Measurements from ENCODE around the gene SOHLH1.

The SOHLH1 gene

GRCh38 chr9:135729480-135729879 lies 30.2 kb upstream of the SOHLH1 start:
- no peak for DNase-seq (ENCODE audit: low read depth in 2 of 2)

- no peak for DNase-seq (ENCODE audit: low read depth in 2 of 2)
Observed at GRCh38 chr9:135728436-135729110, 29.3 kb upstream of the SOHLH1 start.

DNA sequence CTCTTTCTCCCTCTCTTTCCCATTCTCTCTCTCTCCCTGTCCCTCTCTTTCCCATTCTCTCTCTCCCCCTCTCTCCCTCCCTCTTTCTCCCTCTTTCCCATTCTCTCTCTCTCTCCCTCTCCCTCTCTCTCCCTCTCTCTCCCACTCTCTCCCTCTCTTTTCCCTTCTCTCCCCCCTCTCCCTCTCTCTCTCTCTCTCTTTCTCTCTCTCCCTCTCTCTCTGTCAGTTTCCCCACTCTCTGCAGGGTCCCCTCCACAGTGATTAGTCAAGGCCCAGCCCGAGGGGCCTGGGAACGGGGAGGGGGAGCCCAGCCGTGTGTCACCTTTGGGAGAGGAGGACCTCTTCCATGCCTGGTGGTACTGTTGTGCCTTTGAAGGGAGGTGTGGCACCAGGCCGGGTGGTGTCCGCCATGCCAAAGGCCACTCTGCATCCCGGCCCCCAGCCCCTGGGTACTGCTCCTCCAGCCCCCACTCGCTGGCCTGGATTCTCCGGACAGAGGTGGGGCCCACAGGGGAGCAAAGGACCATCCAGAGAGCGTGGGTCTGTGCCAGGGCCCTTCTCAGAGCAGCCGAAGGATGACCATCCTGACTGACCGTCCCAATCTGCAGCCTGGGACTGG lies 28.1 kb upstream of the SOHLH1 start:
- DNase-seq (ENCODE audit: low read depth in 2 of 2), result no peak

DNA sequence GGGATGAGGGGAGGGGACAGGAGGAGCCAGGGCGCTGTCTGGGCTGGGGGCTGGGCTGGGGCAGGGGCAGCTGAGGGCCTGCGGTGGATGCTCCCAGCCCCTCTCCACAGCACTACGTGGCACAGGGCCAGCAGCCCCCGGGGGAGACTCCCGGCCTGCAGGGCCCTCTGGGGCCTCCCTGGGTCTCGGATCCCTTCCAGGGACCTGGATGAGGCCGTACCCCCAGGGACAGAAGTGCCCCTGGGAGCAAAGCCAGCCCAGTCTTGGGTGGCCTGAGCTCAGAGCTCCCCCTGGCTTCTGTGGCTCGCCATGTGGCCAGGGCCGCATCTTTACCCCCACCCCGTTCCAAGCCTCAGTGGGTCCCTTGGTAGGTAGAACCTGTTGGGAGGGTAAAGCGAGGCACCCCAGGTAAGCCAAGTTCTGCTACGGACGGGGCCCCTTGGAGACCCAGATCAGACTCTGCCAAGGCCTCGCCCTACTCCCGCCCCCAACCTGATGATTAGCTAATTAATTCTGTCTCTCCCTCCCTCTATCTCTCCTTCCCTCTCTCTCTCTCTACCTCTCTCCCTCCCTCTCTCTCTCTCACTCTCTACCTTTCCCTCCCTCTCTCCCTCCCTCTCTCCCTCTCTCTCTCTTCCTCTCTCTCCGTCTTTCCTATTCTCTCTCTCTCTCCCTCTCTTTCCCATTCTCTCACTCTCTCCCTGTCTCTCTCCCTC lies 27.0 kb upstream of the SOHLH1 start:
- no peak for DNase-seq (ENCODE audit: low read depth in 2 of 2)

DNA sequence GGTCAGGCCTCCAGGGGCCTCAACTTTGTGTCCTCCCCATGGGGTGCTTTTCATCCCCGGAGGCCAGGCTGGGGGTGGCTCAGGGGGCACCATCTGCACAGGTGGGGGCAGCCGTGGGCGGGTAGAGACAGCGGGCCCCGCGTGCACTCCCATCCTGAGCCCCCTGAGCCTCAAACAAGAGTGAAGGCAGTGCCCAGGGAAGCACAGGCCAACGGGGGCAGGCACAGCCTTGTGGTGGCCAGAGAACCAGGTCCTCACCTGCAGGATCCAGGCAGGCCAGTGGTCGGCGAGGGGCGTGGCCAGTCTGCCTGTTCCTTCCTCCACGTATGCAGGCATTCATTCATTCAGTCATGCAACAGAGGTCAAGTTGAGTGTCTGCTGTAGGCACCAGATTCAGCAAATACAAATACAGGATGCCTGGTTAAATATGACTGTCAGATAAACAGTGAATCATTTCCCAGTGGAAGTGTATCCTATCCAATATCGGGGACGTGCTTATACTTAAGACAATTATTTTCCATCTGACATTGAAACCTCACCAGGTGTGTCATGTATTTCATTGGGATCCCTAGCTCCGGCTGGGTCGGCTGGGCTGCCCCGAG lies 25.0 kb upstream of the SOHLH1 start:
- DNase-seq (ENCODE audit: low read depth in 2 of 2), result no peak

GRCh38 chr9:135722365-135722764 lies 23.1 kb upstream of the SOHLH1 start:
- DNase-seq (ENCODE audit: low read depth in 2 of 2), result no peak

GRCh38 chr9:135719472-135719871 lies 20.2 kb upstream of the SOHLH1 start:
- no peak for DNase-seq (ENCODE audit: low read depth in 2 of 2)

- DNase-seq (ENCODE audit: low read depth in 2 of 2), result no peak
Observed at GRCh38 chr9:135718616-135719015, 19.3 kb upstream of the SOHLH1 start.

DNA sequence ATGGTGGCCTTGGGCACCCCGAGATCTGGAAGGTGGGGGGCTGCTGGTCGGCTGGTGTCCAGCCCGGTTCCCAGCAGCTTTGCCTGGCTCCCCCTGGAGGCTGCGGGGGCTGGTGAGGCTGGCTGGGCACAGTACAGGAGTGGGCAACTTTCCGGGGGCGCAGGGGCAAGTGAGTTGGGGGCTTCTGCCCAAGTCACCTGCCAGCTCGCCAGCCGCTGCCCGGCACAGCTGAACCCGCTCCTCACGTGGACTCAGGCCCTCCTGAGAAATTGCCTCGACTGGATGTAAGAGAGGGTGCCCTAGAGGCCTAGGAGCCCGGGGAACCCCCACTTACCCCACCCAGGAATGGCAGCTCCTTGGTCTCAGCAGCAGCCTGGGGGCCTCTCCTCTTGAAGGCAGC lies 18.1 kb upstream of the SOHLH1 start:
- no peak for DNase-seq (ENCODE audit: low read depth in 2 of 2)

DNA sequence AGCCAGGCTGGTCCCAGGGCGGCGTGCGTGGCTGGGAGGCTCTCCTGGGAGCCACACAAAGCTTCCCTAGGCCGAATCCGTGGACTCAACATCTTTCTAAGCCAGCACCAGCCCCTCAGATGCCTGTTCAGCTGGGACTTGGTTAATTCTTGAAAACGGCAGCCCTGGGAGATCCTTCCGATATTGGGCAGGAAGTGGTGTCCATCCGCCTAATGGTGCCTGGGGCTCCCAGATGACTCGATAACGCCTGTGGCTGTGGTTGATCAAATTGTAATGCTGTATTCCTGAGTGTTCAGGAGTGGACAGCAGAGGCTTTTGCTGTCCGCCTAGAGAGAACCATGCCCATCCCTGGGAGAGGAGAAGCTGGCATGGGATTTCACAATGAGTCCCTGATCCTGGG lies 16.8 kb upstream of the SOHLH1 start:
- DNase-seq (ENCODE audit: low read depth in 2 of 2), result no peak

DNA sequence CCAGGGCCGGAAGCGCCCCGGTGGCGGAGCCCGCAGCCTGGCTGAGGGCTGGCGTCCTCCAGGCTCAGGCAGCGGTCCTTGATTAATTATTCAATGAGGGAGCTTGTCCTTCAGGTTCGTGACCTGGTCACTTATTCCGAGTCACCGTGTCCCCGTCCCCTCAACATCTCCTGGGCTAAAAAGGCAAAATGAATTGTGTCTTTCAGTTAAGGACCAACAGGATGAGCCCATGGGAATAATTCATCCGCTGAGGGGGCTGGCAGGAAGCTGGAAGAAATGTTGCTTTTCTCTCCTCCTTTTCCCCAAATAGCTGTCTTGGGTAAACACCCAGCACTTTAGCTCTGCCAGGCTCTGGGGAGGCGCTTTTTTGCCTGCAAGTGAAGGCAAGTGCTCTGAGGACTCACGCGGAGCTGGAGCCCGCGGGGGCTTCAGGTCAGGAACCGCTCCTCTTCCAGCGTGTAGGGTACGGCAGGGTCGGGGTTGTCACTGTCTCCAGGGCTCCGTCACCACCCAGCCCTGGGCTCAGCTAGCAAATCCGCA lies 15.8 kb upstream of the SOHLH1 start:
- DNase-seq (ENCODE audit: low read depth in 2 of 2), result no peak

- no peak for DNase-seq (ENCODE audit: low read depth in 2 of 2)
Observed at GRCh38 chr9:135714242-135715055, 15.2 kb upstream of the SOHLH1 start.

GRCh38 chr9:135712613-135713295 lies 13.5 kb upstream of the SOHLH1 start:
- no peak for DNase-seq (ENCODE audit: low read depth in 2 of 2)

DNA sequence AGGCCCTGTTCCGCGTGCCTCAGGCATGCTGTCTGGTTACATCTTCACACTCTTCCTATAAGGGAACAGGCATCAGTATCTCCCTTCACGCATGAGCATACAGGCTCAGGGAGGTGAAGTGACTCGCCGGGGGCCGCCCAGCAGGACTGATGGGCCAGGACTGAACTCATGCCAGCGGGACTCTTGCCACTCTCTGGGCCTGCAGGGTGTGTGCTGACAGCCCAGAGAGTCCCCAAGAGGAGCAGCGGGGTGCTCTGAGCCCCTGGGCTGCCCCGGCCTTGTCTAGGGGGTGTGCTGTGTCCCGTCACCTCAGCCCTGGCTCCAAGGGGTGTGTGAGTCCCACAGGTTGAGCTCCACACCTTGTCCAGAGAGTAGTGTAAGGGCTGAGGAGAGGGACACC lies 12.6 kb upstream of the SOHLH1 start:
- DNase-seq (ENCODE audit: low read depth in 2 of 2), result no peak

DNA sequence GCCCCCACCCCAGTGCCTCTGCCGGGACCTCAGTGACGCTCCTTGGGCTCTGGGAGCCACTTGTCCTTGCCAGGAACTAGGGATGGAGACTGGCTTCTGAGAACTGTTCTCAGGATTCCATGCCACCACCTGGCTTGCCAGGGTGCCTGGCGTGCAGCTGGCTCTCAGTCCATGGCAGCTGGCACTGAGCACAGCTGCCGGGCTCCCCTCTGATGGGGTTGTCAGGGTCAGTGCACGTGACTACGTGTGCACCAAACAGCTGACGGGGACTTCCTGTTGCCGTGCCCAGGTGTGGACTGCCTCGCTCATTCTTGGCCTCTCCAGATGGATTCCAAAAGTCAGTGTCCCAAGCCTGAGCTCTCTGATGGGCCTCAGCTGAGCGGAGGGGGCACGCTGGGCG lies 12.1 kb upstream of the SOHLH1 start:
- DNase-seq (ENCODE audit: low read depth in 2 of 2), result no peak

DNA sequence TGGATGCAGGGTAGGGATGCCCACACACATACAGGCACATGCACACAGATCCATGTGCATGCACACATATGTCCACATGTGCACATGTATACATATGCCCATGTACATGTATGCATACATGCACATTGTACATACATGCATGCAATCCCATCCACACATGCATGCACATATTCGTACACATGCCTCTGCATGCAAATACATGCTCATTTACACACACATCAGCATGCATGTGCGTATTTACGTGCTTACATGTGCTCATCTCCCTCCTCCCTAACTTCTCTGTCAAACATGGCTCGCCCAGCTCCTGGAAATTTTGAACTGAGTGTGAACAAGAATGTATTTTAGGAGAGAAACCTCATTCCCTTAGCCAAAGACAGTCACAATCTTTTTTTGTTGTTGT lies 8.9 kb upstream of the SOHLH1 start:
- no peak for DNase-seq (ENCODE audit: low read depth in 2 of 2)

DNA sequence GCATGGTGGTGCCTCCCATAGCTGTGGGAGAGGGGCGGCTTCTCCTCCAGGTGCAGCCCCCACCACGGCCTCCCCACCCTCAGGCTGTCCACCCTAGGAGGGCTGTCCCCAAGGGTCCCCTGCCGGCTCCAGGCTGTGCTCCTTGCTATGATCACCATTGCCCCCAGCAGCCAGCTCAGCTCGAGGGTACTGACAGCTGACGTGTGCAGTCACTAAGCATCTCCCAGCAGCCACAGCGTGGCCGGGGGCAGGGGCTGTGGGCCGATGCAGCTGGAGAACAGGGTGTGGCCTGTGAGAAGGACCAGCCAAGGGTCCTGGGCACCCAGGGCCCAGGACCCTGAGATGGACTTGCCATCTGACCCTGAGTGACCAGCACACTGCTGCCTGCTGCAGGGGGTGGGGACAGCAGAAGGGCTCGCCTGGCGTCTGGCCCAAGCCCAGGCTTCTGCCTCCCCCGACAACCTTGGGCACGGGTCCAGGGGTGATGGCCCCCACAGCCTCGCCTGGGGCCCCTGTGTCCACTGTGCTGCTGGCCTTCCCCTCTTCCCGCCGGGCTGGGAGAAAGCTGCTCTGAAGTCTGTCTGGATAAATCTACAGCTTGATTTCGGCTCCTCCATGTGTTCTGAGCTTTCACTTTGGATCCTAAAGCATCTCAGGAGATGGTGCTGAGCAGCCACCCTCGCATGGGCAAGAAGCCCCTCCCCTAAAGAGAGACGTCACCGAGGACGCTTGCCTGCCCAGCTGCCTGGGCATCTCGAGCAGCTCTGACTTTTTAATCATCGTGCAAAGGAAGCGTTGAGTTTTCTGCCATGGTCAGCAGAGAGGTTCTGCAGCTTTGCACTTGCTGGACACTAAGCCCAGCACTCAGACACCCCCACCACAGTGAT lies 8.2 kb upstream of the SOHLH1 start:
- no peak for DNase-seq (ENCODE audit: low read depth in 2 of 2)

- DNase-seq (ENCODE audit: low read depth in 2 of 2), result no peak
Observed at GRCh38 chr9:135706288-135706687, 7.0 kb upstream of the SOHLH1 start.

DNA sequence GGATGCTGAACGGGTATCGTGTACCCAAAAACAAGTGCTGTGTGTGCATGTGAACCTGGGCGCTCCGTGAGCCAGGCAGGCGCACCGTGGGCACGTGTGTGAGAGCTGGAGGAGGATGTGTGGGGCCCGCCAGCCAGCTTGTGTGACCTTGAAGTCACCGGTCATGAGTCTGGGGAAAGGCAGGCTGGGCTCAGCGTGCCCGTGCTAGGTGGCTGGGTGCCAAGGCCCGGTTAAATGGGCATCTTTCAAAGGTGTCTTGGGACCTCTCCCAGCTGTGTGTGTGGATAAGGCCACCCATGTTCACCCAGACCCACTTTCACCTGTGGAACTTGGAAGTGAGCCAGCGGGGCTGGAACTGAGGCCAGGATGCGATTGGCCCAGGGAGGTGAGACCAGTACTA lies 6.1 kb upstream of the SOHLH1 start:
- no peak for DNase-seq (ENCODE audit: low read depth in 2 of 2)

DNA sequence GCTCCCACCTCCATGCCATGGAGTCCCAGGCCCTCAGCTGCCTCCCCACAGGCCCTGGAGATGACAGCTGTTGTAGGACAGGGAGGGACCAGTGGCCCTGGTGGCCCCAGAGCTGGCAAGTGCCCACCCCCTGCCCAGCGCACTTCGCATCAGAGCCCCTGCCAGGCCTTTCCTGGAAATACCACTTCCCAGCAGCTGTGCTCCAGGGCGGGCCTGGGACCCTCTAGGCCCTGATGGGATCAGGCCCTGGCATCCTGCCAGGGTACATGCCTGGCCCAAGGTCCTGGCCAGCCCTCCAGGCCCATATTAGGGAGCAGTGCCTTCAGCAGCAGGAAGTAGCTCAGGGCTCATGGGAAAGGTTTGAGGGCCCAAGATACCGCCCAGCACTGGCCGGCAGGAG lies 5.2 kb upstream of the SOHLH1 start:
- no peak for DNase-seq (ENCODE audit: low read depth in 2 of 2)

Data from stimulated activated CD4-positive, alpha-beta T cell treated with anti-CD3 and anti-CD28 coated beads, Interleukin-15, amount 100 ng/mL, for 48 hours (primary cell).